ENCODE data around the gene KRT15. TPM values are rescaled to one million over a fixed set of nuclear protein-coding genes. Genes with fewer than 3 reads are reported as not detected.

KRT15 gene
- total RNA-seq, 2 donors from 2014 or later = 0.68 TPM; not detected in 1

DNA sequence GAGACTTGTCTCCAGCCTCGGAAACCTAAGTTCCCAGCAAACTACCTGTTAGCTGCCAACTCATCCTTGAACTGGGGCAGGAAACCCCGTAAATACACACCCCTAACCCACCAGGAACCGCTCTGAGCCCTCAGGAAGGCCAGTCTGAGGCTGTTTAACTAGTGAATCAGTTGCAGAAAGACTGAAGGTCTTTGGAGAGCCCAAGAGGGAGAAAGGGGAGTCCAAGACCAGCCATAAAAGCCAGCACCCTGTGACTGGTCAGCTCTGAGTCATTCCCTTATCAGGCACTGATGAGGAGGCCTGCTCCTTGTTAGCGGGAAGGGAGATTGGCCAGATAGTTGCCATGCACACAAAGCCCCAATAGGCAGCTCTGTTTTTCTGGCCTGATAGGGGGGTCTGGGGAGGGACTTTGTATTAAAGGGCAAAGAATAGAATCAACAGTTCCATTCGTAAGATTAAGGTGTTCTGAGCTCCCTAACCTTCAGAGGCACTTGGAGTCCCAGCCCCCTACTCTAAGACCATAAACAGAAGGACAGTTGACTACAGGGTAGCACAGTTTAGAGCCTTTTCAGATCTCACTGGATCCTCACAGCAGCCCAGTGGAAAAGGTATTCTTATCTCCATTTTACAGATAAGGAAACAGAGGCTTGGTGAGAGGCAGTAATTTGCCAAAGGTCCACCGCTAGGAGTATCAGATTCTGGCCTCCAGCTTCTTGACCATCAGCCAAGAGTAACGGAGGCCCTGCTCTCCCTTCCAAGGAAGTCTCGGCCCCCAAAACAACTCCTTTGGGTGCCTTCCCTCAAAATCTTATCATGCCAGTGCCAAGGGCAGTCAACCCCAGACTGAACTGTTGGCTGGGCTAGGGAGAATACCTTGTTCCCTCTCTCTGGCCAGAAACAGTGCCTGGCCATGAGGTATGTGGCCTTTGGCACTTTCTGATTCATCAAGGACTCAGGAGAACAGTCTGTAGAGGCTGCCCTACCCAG is 11.7 kb upstream of the KRT15 start:
- no peak overlapping the region for H3K4me3 ChIP-seq
- no peaks in the 10 kb centered on the region for H3K36me3 ChIP-seq
- H3K27ac ChIP-seq = peak overlapping the region in 1 of 2 donors; percentile 55
- ATAC-seq (ENCODE audit: insufficient number of reproducible peaks, low FRiP score, low read depth) (no peak), DNase-seq (ENCODE audit: low spot score) (peak; percentile 28)
- no peaks in the 10 kb centered on the region for H3K27me3 ChIP-seq (replicated peaks; ENCODE audit: insufficient read depth)
- no peaks in the 10 kb centered on the region for H3K9me3 ChIP-seq
- H3K4me1 ChIP-seq (ENCODE audit: control insufficient read depth in 1 of 2, low read depth in 2 of 2) = peaks cover 14 to 35% of the 10 kb centered on the region in 2 donors
- TF ChIP-seq, protein P1, sequence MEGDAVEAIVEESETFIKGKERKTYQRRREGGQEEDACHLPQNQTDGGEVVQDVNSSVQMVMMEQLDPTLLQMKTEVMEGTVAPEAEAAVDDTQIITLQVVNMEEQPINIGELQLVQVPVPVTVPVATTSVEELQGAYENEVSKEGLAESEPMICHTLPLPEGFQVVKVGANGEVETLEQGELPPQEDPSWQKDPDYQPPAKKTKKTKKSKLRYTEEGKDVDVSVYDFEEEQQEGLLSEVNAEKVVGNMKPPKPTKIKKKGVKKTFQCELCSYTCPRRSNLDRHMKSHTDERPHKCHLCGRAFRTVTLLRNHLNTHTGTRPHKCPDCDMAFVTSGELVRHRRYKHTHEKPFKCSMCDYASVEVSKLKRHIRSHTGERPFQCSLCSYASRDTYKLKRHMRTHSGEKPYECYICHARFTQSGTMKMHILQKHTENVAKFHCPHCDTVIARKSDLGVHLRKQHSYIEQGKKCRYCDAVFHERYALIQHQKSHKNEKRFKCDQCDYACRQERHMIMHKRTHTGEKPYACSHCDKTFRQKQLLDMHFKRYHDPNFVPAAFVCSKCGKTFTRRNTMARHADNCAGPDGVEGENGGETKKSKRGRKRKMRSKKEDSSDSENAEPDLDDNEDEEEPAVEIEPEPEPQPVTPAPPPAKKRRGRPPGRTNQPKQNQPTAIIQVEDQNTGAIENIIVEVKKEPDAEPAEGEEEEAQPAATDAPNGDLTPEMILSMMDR (IDR thresholded peaks at IDR 0.05) = no peak

GRCh38 chr17:41529491-41529915 is 10.8 kb upstream of the KRT15 start:
- Histone ChIP-seq H3K4me3 (no peak overlapping the region), H3K27ac (peak overlapping the region in 1 of 2 donors; percentile 55), H3K9me3 (no peaks in the 10 kb centered on the region), H3K27me3 (replicated peaks; ENCODE audit: insufficient read depth) (no peaks in the 10 kb centered on the region), H3K36me3 (no peaks in the 10 kb centered on the region), H3K4me1 (ENCODE audit: control insufficient read depth in 1 of 2, low read depth in 2 of 2) (peaks cover 14 to 35% of the 10 kb centered on the region in 2 donors)
- TF ChIP-seq, protein P1 (IDR thresholded peaks at IDR 0.05) = no peak
- DNase-seq (ENCODE audit: low spot score) (no peak), ATAC-seq (ENCODE audit: insufficient number of reproducible peaks, low FRiP score, low read depth) (no peak)

- Histone ChIP-seq H3K4me3 (no peak overlapping the region), H3K4me1 (ENCODE audit: control insufficient read depth in 1 of 2, low read depth in 2 of 2) (peaks cover 14 to 35% of the 10 kb centered on the region in 2 donors), H3K9me3 (no peaks in the 10 kb centered on the region), H3K27ac (no peak overlapping the region), H3K27me3 (replicated peaks; ENCODE audit: insufficient read depth) (no peaks in the 10 kb centered on the region), H3K36me3 (no peaks in the 10 kb centered on the region)
- no peak for DNase-seq (ENCODE audit: low spot score)
- no peak for ATAC-seq (ENCODE audit: insufficient number of reproducible peaks, low FRiP score, low read depth)
- TF ChIP-seq, protein P1 (IDR thresholded peaks at IDR 0.05) = no peak
These were observed 10.3 kb upstream of the KRT15 start for GRCh38 chr17:41528959-41529353.

DNA sequence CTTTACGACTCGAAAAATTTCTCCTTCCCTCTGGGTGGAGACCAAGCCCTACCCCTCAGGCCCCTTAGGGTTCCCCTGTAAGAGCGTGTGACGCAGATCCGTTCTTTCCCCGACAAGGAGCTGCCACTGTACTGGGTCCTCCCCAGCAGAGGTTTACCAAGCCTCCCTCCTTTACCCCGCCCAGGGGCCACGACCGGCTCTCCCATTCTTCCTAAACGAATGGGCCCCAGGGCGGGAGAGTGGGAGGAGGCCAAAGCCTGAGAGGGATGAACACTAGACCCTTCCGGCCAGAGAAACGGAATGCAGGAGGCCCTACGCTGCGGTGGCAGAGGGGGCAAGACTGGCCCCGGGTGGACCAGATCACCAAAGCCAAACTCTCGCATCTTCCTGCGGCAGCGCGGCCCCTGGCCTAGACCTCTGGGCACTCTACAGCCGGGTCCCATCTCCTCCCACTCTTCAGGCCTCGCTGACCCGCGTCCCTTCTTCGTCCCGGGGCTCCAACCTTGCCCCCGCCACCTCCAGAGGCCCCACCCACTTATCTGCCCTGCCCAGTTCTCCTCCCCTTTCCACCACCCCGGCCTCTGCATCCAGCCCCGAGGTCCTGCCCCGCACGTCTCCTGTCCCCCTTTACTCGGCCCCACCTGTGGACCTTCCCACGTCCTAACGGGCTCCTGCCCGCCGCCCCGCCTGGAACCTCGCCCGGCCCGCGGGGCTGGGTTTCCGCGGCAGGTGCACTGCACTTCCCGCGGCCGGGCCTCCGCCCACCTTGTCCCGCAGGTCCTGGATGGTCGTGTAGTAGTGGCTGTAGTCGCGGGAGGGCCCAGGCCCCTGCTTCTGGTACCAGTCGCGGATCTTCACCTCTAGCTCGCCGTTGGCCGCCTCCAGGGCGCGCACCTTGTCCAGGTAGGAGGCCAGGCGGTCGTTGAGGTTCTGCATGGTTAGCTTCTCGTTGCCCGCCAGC is 8.7 kb upstream of the KRT15 start:
- DNase-seq (ENCODE audit: low spot score) (no peak), ATAC-seq (ENCODE audit: insufficient number of reproducible peaks, low FRiP score, low read depth) (no peak)
- TF ChIP-seq, protein P1 (IDR thresholded peaks at IDR 0.05) = no peak
- Histone ChIP-seq H3K27ac (peak overlapping the region in 1 of 2 donors; percentile 7), H3K27me3 (replicated peaks; ENCODE audit: insufficient read depth) (no peaks in the 10 kb centered on the region), H3K9me3 (no peaks in the 10 kb centered on the region), H3K4me3 (peak overlapping the region; percentile 59), H3K4me1 (ENCODE audit: control insufficient read depth in 1 of 2, low read depth in 2 of 2) (peaks cover 14 to 35% of the 10 kb centered on the region in 2 donors), H3K36me3 (no peaks in the 10 kb centered on the region)

All from thoracic aorta (tissue), 2 donors.